ENCODE results near the gene THAP7.

The THAP7 gene

GRCh38 chr22:21016644-21017420 lies 14.9 kb upstream of the THAP7 start:
- POLR2A ChIA-PET (ENCODE audit: low non-redundant PET) = no interaction called here
- CTCF ChIA-PET = no interaction called here
- no peak for DNase-seq (ENCODE audit: low spot score)
- peak overlapping the region; percentile 92 for H3K27ac ChIP-seq
- no peak for TF ChIP-seq CTCF (conservative IDR thresholded peaks at IDR 0.05; ENCODE audit: low read depth)

GRCh38 chr22:21015466-21016006 lies 13.6 kb upstream of the THAP7 start:
- peak overlapping the region; percentile 92 for H3K27ac ChIP-seq
- ChIA-PET CTCF (no interaction called here), POLR2A (ENCODE audit: low non-redundant PET) (interaction anchor here (0.6 kb wide), 1 partner anchor 31 kb away, joined by 3 read pairs; no protein-coding TSS in a partner anchor)

GRCh38 chr22:21014726-21015465 lies 13.0 kb upstream of the THAP7 start, which contains the start of gene P2RX6:
P2RX6 (plus strand) TSS chr22:21015165; CDS start chr22:21015175, 10 bp downstream.
- no peak for TF ChIP-seq CTCF (conservative IDR thresholded peaks at IDR 0.05; ENCODE audit: low read depth)
- DNase-seq (ENCODE audit: low spot score) = no peak
- ChIA-PET POLR2A (ENCODE audit: low non-redundant PET) (interaction anchor here (0.6 kb wide), 2 partner anchors 30 to 32 kb away, joined by 3 to 9 read pairs; no protein-coding TSS in a partner anchor), CTCF (no interaction called here)
- peak within 1 kb of the TSS; percentile 92 for H3K27ac ChIP-seq

More at GRCh38 chr22:21015466-21016006, 13.6 kb upstream of the THAP7 start:
- no peak for TF ChIP-seq CTCF (conservative IDR thresholded peaks at IDR 0.05; ENCODE audit: low read depth)
- DNase-seq (ENCODE audit: low spot score) = no peak

- H3K27ac ChIP-seq = peak overlapping the region; percentile 92
- peak; percentile 85 for DNase-seq (ENCODE audit: low spot score)
- ChIA-PET CTCF (interaction anchor here (0.6 kb wide), 1 partner anchor 23 kb away, joined by 4 read pairs; no protein-coding TSS in a partner anchor), POLR2A (ENCODE audit: low non-redundant PET) (interaction anchor here (0.6 kb wide), 1 partner anchor 31 kb away, joined by 9 read pairs; no protein-coding TSS in a partner anchor)
- TF ChIP-seq CTCF (conservative IDR thresholded peaks at IDR 0.05; ENCODE audit: low read depth) = no peak
Observed at GRCh38 chr22:21014202-21014725, 12.3 kb upstream of the THAP7 start.

- CTCF ChIA-PET = interaction anchor here (0.6 kb wide), 1 partner anchor 24 kb away, joined by 4 read pairs; no protein-coding TSS in a partner anchor
- POLR2A ChIA-PET (ENCODE audit: low non-redundant PET) = no interaction called here
- peak overlapping the region; percentile 92 for H3K27ac ChIP-seq
Observed at GRCh38 chr22:21013657-21014201, 11.8 kb upstream of the THAP7 start.

More at GRCh38 chr22:21013657-21014201, 11.8 kb upstream of the THAP7 start:
- no peak for TF ChIP-seq CTCF (conservative IDR thresholded peaks at IDR 0.05; ENCODE audit: low read depth)
- no peak for DNase-seq (ENCODE audit: low spot score)

Data from RWPE1 (cell line).